Stimulated activated CD8-positive, alpha-beta memory T cell treated with anti-CD3 and anti-CD28 coated beads, Interleukin-7, amount 100 ng/mL, for 48 hours (primary cell): Measurements from ENCODE around the gene MYO1E.

Experiments used
- DNase-seq, 2 donors: peaks; one replicate each; pipeline ENCODE4 v3.0.0-alpha.2; 2020; ENCODE audit warnings: low read depth in 1 of 2; ENCODE audit errors: extremely low read depth in 1 of 2

Gene MYO1E

DNA sequence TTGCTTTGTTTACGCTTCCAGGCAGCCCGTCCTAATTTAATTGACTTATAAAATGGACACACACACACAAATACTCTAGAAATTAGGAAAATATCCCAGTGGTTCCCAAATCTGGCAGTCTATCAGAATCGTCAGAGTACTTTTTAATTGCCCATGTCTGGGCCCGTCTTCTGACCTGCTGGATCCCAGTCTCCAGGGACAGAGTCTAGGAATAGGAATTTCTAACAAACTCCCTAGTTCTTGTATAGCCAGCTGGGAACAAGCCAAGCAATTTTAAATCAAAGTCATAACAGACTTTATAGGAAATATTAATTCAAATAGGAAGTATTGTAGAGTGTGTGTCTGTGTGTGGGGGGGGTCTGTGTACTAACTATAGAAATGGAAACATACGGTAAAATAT lies 132.6 kb downstream of the MYO1E start:
- DNase-seq, result no peak

DNA sequence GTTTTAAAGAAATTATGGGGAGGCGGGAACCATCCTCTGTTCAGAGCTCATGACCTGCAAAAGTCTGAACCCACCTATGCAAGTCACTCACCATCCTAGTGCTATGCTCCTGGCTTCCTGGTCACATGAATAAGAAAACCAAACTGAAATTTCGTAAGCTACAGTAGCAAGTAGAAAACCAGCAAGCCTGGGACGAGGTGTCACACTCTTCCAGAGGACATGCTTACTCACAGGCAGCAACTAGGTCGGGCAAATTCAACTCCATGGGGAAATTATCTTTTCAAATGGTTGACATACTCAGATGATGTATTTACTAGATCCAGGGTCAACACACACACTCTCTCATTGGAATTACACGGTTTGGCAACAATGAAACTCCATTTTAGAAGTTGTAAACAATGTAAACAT lies 134.7 kb downstream of the MYO1E start:
- no peak for DNase-seq

DNA sequence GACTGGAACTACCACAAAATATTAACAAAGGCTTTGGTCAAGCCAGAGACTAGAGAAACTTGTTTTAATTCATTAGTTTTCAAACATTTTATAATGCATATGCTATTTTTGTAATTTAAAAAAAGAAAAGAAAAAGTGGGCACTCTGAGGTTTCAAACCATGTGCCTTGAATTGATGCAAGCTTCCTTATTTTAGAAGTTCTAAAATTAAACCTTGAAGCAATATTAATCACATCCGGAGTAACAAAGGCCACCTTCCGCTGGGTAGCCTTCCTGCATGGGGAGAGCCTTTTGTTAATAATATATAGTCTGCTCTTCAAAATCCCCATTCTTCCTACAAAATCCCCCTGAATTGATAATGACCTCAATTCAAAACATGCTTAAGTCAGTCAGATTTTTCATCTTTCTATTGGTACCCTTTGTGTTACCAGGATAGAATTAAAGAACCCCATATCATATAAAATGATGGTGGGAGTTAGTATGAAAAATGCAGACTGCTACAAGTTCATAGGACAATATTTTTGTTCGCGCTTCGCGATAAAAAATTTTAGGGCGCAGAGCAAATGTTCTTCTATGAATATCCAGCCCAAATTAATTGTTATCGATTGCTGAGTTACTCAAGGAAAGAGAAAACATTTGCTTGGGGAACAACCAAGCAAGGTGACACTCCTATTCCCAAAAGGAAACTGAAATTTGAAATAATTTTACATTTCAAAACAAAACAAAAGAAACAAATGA lies 135.4 kb downstream of the MYO1E start:
- no peak for DNase-seq

DNA sequence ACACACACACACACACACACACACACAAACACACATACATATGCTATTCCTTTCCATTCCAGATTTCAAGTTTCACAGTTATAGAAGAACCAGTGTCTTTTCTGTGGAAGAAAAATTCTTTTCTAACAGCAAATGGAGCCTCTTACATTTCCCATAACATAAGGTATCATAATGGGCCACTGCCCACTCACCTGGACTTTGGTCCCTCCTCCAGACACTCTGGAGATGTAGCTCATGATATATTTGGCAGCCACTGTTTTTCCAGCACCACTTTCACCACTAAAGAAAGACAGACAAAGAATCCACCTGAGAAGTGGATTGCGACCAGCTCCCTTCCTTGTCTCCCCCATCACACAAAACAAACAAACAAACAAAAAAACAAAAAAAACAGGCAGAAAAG lies 136.3 kb downstream of the MYO1E start:
- no peak for DNase-seq

DNA sequence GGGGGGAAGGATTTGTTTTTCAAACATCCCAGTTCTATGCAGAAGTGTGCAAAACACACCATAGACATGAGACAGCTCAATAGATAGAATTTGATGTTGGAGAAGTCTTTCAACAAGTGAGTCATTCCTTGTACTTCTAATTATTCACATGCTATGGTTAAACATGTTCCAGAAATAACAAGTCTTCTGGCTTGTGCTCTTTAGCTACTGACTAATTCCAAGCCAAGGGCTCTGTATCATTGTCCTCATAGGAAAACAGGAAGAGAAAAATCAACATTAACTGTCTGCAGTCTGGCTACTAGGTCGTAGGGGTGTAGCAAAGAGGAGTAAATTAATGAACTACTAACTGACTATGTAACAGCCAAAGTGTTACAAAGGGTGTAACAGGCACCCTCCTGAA lies 140.2 kb downstream of the MYO1E start:
- no peak for DNase-seq

DNA sequence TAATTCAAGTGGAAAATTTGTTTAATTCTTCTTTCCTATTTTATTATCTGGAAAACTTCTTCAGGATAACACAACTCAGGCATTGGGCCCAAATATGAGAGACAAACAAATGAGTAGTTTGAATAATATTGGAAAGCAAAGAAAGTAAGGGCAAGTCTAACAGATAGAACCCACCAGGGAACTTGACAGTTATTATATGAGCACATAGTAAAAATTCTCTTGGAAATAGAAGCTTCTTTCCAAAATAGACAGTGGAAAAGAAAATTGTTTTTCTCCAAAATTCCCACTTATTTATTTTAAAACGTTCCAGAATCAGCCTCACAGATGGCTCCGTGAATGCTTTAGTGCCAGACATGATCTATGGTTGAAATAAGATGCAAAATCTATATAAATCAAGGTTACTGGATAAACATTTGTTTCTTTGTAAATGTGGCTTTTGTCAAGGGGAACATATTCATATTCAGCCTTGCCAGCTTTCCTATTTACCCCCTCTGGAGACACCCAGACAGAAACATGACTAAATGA lies 142.1 kb downstream of the MYO1E start:
- no peak for DNase-seq

DNA sequence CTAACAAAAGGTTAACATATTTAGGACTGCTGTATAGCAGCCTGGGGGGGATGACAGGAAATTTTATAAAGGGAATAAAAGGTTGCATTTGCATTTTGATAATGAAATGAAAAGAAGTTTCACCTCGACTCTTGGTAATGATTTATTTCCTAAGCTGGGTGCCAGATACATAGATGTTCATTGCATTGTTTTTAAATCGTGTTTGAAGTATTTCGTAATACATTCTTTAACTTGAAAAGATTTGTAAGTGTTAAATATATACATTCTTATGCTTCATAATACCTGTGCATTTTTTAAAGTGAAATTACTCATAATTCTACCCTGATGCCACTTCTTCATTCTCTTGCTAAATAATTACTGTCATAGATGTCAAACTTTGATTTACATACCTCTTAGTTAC lies 143.2 kb downstream of the MYO1E start:
- no peak for DNase-seq

DNA sequence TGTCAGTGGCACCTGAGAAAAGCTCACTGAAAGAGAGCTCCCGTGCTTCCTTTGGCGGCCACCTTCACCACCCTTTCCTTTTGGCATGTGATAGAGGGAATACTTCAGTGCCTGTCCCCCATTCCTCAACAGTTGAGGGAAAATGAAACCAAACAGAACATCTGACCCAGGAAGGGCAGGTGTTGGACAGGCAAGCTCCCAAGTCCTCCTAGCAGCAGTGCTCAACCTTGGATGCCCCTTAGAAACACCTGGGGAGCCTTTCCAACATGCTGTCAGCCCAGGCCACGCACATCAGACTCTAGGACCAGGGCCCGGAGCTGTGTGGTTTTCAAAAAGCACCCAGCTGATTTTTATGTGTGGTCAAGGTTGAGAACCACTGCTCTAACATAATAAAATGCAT lies 143.7 kb downstream of the MYO1E start:
- DNase-seq, result no peak

DNA sequence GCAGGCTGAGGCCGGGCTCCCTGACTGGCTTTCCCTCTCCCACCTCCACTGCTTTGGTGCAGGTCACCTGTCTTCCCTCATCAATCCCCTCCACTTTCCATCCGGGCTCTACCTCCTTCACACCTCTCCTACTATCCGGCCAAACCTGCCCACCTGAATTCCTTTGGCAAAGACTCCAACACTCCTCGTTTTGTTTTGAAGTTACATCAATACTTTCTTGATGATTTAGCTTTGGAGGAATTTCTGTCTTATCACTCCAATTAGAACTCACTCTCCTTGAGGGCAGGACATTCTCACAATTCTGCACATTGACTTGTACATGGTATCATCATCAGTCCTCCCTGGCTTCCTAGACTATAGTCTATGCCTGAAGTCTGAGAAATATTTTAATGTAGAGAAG lies 145.7 kb downstream of the MYO1E start:
- DNase-seq, result no peak

DNA sequence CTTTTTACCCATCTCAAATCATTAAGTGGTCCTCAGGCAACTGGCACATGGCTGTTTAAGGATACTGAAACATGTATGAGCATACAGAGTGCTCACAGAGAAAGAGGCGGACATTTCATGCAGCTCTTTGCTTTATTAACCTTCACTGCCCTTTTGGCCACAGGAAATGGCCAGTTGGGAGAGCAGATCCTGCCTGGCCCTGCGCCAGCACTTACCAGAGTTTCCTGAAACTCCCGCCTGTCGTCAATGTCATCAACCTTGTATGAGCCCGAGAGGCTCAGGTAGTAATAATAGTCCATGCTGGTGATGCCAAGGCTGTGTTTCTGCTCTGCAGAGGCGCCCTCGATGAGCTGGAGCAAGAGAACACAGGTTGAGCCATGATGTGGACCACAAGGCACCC lies 148.2 kb downstream of the MYO1E start:
- no peak for DNase-seq

DNA sequence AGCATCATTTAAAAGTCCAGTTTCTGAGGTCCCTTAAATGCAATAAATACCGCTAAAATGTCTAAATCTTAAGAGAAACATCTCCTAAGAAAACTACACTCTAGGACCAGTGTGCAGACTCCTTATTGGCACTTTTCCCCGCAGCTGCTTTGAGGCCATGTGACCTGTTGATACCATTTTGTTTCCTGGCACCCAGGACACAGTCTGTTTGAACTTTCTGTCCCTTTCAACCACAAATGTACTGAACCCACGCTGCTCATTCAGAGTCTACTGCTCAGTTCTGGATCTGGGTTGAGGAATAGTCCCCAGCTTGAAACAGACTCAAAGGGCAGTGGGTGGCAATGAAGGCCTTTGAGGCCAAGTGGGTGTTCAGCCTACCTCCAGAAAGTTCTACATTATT lies 148.9 kb downstream of the MYO1E start:
- no peak for DNase-seq

DNA sequence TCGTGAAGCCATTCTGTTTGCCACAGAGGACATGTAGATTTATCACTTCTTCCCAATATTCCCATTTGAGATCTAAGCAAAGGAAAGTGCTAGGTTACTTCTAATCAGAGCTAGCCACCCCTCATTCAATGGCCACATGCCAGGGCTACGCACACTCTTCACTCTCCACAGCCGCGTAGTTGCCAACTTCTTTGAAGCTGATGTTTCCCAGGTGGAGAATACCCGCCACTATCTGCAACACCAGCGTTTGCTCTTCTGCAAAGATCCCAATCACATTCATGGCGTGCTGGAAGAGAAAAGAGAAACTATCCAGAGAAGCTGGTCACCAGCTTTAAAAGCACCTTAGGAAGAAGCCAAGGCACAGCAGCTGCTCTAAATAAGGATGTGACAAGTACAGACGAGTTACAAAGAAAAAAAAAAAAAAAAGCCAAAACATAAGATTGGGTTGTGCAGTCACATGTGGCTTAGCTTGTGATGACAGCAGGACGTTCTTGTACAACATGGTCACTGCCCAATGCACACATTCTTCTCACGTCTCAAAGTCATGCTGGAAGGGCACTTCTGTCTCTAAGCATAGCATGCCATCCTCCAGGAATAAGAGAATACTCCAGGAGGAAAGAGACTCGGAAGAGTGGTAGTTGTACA lies 149.6 kb downstream of the MYO1E start:
- no peak for DNase-seq

DNA sequence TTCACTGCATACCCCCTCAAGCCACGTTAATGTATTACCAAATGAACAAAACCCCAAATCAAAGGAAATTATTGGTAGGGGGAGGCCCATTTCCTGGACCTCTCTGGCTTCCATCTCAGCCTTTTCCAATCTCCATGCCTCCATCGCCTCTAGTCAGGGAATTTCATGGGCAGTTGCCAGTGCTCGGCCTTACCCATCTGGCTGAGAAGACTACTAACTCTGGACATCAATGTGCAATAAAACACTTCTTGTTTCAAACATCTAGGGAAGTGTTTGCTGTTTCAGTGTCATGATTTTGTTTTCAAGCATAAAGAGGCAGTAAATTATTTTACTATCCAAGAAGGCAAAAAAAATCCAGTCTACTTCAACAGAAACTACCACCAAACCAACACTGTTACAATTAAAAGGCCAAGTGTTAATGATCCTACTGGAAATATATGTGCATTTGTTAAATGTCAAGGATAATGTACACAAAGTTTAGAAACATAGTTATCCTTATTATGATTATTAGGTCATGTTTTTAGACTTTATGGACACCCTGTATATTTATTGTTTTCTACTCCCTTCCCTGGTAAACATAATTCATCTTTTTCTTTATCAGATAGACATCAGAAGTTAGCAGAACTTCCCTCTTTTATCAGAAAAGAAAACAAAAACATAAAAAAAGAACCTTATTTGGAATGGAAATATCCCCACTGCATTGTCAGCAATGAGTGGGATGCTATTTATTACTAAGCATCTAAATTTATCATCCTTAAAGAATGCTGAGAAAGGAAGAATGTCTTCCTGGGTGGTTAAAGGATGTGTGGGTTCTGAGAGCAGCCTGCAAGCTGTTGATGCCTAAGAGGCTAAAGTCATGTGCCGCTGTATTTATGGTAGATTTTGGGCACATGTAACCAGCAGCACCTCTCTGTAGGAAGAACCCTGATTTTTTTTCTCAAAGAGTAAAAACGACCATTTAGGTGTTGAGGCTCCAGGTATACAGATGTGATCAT lies 150.9 kb downstream of the MYO1E start:
- no peak for DNase-seq

DNA sequence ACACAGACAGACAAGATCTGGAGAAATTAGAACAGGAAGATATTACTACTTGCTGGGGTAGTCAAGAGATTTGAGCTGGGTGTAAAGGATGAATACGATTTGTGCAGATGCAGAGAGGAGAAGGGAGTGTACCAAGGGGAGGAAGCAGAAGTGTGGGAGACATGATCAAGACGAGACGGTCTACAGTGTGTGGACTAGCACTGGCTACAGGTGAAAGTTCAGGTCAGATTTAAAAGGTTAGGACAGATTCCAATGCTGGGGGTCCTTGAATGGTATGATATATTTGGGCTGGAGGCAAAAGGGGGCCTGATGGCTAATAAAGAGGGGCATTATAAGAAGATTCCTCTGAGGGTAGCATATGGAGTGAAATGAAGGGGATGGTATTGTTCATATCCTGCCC lies 154.0 kb downstream of the MYO1E start:
- DNase-seq, result no peak

DNA sequence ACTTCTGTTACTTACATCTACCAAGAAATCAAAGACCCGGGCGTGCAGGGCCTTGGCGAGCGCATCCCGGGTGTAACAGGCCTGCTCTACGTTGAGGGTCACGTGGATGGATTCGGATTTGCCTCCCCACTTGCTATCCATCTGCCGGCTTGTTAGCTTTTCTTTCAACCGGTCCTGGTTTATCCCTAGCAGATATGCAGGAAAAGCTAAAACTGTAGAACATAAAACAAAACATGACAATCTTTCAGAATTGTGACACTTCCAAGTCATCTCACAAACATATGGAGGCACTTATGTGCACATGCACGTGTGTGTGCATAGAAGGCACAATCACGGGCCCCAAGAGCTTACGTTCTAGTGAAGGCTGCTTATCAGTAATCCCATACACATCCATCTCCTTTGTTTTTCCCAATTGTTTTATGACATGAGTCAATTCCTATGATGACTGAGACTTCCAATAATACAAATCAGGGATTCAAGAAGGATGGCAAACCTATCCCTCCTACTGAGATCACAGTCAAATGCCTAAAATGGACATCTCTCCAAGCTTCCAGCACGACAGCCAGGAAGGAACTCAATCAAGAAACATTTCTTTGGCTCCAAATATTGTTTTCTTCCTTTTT lies 154.7 kb downstream of the MYO1E start:
- no peak for DNase-seq

DNA sequence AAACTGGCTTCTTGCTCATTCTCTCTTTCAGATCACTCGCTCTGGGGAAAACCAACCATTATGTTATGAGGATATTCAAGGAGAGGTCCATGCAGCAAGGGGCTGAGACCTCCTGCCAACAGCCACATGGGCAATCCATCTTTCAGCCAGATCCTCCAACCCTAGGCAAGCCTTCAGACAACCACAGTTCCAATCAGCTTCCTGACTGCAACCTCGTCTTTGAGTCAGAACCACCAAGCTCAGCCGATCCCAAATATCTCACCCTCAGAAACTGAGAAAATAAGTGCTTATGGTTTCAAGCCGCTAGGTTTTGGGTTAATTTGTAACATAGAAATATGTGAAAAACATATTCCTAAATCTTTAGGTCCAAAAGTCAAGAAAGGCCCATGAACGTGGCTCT lies 155.8 kb downstream of the MYO1E start:
- no peak for DNase-seq

DNA sequence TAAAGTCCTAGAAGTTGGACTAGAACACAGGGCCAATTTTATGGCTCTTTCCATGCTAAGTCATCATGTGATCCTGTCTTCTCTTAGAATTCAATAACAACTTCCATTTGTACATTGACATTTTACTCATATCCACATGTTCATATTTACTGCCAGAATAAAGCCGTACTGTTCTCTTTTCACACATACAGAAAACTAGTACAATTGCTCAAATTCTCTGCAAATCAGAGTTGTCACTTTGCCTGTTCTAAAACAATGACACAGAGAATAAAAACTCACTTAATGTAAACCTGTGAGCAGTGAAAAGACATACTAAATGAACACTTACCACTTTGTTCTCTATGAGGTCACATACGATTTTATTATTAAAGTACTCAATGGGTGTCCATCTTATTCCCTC lies 162.5 kb downstream of the MYO1E start:
- DNase-seq, result no peak

DNA sequence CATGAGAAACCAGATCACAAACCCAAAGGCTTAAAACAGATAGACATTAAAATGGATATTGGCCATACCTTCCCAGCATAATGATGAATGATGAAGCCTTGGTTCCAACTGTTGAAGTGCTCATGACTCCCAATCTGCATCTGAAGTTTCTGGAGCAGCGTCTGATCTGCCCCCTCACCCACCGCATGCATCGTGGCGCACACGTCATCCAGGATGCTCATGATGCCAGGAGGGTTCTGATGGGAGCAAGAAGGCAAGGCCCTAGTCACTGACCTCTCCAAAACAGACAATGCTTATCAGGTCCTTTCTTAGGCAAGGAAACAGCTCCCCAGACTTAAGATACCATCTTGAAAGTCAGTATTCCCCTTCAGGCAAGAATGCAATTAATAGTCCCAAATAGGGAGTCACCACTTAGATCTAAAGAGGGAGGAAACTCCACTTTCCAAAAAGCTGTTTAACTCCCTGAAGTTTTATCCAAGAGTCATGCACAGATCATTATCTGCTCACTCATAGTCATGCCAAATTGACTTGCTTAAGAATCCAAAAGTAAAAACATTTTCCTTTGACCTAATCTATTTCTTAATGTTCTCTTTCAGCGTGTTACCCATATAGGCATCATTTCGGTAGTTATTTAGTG lies 163.9 kb downstream of the MYO1E start:
- DNase-seq, result no peak

DNA sequence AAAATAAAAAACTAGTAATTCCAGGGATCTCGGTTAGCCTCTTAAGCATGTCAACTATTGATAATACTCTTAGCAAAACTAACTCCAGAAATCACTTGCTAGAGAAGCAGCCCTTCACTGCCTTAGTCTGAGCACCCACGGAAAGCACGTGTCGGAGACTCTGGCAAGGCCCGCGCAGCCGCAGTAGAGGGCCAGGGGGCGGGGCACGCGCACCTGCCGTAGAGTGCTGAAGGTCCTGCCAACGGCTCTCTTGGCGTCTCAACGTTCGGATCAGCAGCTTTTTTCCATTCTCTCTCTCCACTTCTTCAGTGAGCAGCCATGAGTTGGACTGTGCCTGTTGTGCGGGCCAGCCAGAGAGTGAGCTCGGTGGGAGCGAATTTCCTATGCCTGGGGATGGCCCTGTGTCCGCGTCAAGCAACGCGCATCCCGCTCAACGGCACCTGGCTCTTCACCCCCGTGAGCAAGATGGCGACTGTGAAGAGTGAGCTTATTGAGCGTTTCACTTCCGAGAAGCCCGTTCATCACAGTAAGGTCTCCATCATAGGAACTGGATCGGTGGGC lies 166.0 kb downstream of the MYO1E start, which contains the start of gene LDHAL6B:
Gene LDHAL6B, plus strand, starts transcription at position 221 of the 561 bp plus-strand sequence. Its CDS starts 98 bp downstream, at position 319.
- no peak for DNase-seq
